HG03378 (cell line): ENCODE data around the gene KBTBD8.
A peak's percentile ranks its signal among the peaks of the same experiment; 100 is the strongest.

ENCODE experiments used
- ATAC-seq: cut with Tn5 transposase; IDR thresholded peaks from one replicate; pipeline ENCODE4 v1.9.1; 2021; ENCODE audit warnings: mild to moderate bottlenecking, moderate library complexity; ENCODE audit not compliant: unreplicated experiment

The KBTBD8 gene

GRCh38 chr3:67033079-67033478 is 35.0 kb downstream of the KBTBD8 start:
- no peak for ATAC-seq

- ATAC-seq = no peak
Observed at GRCh38 chr3:67034371-67034770, 36.3 kb downstream of the KBTBD8 start.

- ATAC-seq = no peak
Observed at GRCh38 chr3:67037615-67038014, 39.5 kb downstream of the KBTBD8 start.

- ATAC-seq = no peak
Observed at GRCh38 chr3:67044295-67044694, 46.2 kb downstream of the KBTBD8 start.

GRCh38 chr3:67044955-67045354 is 46.8 kb downstream of the KBTBD8 start:
- no peak for ATAC-seq

- no peak for ATAC-seq
Observed at GRCh38 chr3:67045711-67046465, 47.8 kb downstream of the KBTBD8 start.

GRCh38 chr3:67047051-67047450 is 48.9 kb downstream of the KBTBD8 start:
- ATAC-seq = no peak

GRCh38 chr3:67048067-67048714 is 50.1 kb downstream of the KBTBD8 start:
- peak; percentile 96 for ATAC-seq

- peak; percentile 72 for ATAC-seq
Observed at GRCh38 chr3:67048715-67049074, 50.6 kb downstream of the KBTBD8 start.

GRCh38 chr3:67059443-67059842 is 61.3 kb downstream of the KBTBD8 start:
- no peak for ATAC-seq
